K562 (cell line): ENCODE measurements around the gene DDX5. TPM values are rescaled to one million over a fixed set of nuclear protein-coding genes. Genes with fewer than 3 reads are reported as not detected.
A peak's percentile ranks its signal among the peaks of the same experiment; 100 is the strongest.

Experiments used
- ARID2 ChIP-seq: fragments of 450-650 bp; IDR thresholded peaks from 2 replicates; pipeline ENCODE4 v1.6.1; 2017; ENCODE audit warnings: antibody characterized with exemption, mild to moderate bottlenecking
- CBFA2T3 ChIP-seq: fragments of 450-650 bp; IDR thresholded peaks from 2 replicates; pipeline ENCODE4 v1.6.1; 2017
- ESRRB ChIP-seq: fragments of 250-450 bp; sonication (Bioruptor Pico); IDR thresholded peaks from 2 replicates; pipeline ENCODE4 v1.5.0; 2020; ENCODE audit warnings: mild to moderate bottlenecking, moderate library complexity, borderline replicate concordance
- HDAC1 ChIP-seq, 2 experiments: fragments of 450-650 bp; IDR thresholded peaks; 2 replicates each; pipeline ENCODE4 v1.6.1; 2016 to 2017; ENCODE audit warnings: inconsistent platforms in 1 of 2, mild to moderate bottlenecking in 1 of 2, moderate library complexity in 1 of 2
- PRMT5 ChIP-seq: sonication (generic); formaldehyde crosslinking; IDR thresholded peaks from 2 replicates; pipeline ENCODE4 v1.5.0; 2020; ENCODE audit warnings: missing genetic modification reagents
- PTBP1 ChIP-seq: fragments of 200-400 bp; formaldehyde crosslinking; IDR thresholded peaks from 2 replicates; pipeline ENCODE4 v1.6.1; 2017; ENCODE audit warnings: low read depth, low read length
- RBM39 ChIP-seq: fragments of 200-400 bp; formaldehyde crosslinking; optimal IDR thresholded peaks from 2 replicates; pipeline ENCODE3; 2018; ENCODE audit warnings: low read depth, low read length
- SETDB1 ChIP-seq: IDR thresholded peaks from one replicate; pipeline ENCODE4 v1.6.1; 2012; ENCODE audit warnings: low read length, control low read depth, inconsistent platforms
- STAT5A ChIP-seq: IDR thresholded peaks from 2 replicates; pipeline ENCODE4 v1.6.1; 2012; ENCODE audit warnings: low read length, inconsistent platforms, borderline replicate concordance
- TCF3 ChIP-seq: sonication (generic); formaldehyde crosslinking; IDR thresholded peaks from 2 replicates; pipeline ENCODE4 v1.4.0; 2020; ENCODE audit warnings: mild to moderate bottlenecking, missing genetic modification reagents
- ZNF3 ChIP-seq: fragments of 250-450 bp; sonication (Bioruptor Pico); IDR thresholded peaks from 2 replicates; pipeline ENCODE4 v1.5.0; 2021; ENCODE audit warnings: mild to moderate bottlenecking, moderate library complexity
- ZNF324 ChIP-seq: fragments of 250-450 bp; sonication (Bioruptor Pico); IDR thresholded peaks from 2 replicates; pipeline ENCODE4 v1.4.0; 2020; ENCODE audit warnings: mild to moderate bottlenecking
- ZZZ3 ChIP-seq: fragments of 450-650 bp; IDR thresholded peaks from 2 replicates; pipeline ENCODE4 v1.6.1; 2016; ENCODE audit warnings: antibody characterized with exemption, mild to moderate bottlenecking, moderate library complexity
- polyA plus RNA-seq, 8 experiments: library from polyadenylated mRNA; depleted of rRNA in 4 of 8; stranded (reverse) in 5 of 8; unstranded in 3 of 8; fragments of >200 nt; fragmentation: Nextera tagmentation in 2 of 8; fragmentation: Illumina TruSeq in 1 of 8; extraction: Ambion mirVana in 2 of 8; extraction: Trizol in 1 of 8; gene quantifications; 2 replicates each; pipeline versions ENCODE4 v1.2.1 to v1.2.3, GENCODE V29; 2011 to 2014; ENCODE audit warnings: inconsistent platforms in 1 of 8, missing spikeins in 1 of 8
- total RNA-seq, 7 experiments: library from RNA; depleted of rRNA in 6 of 7; stranded (reverse); fragments of >200 nt in 6 of 7; fragmentation: Illumina TruSeq in 2 of 7; extraction: Trizol in 2 of 7; gene quantifications; 2 replicates each; pipeline versions ENCODE4 v1.2.1 to v1.2.3, GENCODE V29; 2011 to 2021; ENCODE audit warnings: low replicate concordance in 1 of 7
- TF ChIP-seq, protein P1 (sequence below): IDR thresholded peaks from 2 replicates; pipeline ENCODE4 v1.6.1; 2012; ENCODE audit warnings: low read depth, low read length, improper control_type of control experiment, borderline replicate concordance
- TF ChIP-seq, protein P2 (sequence below): fragments of 450-650 bp; IDR thresholded peaks from 2 replicates; pipeline ENCODE4 v1.6.1; 2018; ENCODE audit not compliant: partially characterized antibody
- TF ChIP-seq, protein P3 (sequence below), 2 experiments: fragments of 450-650 bp; formaldehyde crosslinking in 1 of 2; IDR thresholded peaks; 2 replicates each; pipeline versions ENCODE4 v1.4.0 to v1.6.1; 2014 to 2020; ENCODE audit warnings: mild to moderate bottlenecking in 2 of 2, borderline replicate concordance in 1 of 2, low read depth in 1 of 2

The DDX5 gene
- total and polyA plus RNA-seq, 9 of the 15 experiments (the other 6 are each of a cell fraction or from before 2014, with no cell fraction given) = 306 to 1,639 (median 604) TPM

DNA sequence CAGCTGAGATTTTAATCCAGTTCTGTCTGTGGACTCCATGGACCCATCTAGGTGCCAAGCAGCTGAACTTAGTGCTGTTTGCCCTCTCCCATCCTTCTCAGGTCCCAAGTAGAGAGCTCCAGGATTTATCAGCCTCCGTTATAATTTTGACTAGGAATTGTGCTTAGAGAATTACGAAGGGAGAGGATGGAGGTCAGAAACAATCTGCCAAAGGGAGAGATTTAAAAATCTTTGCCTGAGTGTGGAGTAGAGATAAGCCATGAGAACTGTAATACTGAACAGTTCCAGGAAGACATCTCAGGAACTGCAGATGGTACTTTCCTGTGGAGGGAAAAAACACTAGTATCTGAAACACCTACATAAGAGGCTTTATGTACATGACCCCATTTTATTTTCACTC is 27.7 kb upstream of the DDX5 start (continued):
- TF ChIP-seq, protein P1, sequence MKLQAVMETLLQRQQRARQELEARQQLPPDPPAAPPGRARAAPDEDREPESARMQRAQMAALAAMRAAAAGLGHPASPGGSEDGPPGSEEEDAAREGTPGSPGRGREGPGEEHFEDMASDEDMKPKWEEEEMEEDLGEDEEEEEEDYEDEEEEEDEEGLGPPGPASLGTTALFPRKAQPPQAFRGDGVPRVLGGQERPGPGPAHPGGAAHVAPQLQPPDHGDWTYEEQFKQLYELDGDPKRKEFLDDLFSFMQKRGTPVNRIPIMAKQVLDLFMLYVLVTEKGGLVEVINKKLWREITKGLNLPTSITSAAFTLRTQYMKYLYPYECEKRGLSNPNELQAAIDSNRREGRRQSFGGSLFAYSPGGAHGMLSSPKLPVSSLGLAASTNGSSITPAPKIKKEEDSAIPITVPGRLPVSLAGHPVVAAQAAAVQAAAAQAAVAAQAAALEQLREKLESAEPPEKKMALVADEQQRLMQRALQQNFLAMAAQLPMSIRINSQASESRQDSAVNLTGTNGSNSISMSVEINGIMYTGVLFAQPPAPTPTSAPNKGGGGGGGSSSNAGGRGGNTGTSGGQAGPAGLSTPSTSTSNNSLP = no peak
- peak; percentile 97 to 100 for TF ChIP-seq HDAC1 (IDR thresholded peaks at IDR 0.05)
- no peak for TF ChIP-seq RBM39
- TF ChIP-seq CBFA2T3 = peak; percentile 93
- peak; percentile 87 for TF ChIP-seq TCF3 (CRISPR knock-in tag)
- no peak for TF ChIP-seq ARID2
- no peak for TF ChIP-seq PRMT5 (CRISPR knock-in tag)
- no peak for TF ChIP-seq ESRRB (CRISPR knock-in tag)
- TF ChIP-seq PTBP1 = no peak
- no peak for TF ChIP-seq ZNF324 (CRISPR knock-in tag)
- TF ChIP-seq ZZZ3 = 0 out of 2 replicates have a peak, but pooled peaks have one; percentile 52
- no peak for TF ChIP-seq SETDB1
- no peak for TF ChIP-seq ZNF3 (CRISPR knock-in tag)
- TF ChIP-seq, protein P2, sequence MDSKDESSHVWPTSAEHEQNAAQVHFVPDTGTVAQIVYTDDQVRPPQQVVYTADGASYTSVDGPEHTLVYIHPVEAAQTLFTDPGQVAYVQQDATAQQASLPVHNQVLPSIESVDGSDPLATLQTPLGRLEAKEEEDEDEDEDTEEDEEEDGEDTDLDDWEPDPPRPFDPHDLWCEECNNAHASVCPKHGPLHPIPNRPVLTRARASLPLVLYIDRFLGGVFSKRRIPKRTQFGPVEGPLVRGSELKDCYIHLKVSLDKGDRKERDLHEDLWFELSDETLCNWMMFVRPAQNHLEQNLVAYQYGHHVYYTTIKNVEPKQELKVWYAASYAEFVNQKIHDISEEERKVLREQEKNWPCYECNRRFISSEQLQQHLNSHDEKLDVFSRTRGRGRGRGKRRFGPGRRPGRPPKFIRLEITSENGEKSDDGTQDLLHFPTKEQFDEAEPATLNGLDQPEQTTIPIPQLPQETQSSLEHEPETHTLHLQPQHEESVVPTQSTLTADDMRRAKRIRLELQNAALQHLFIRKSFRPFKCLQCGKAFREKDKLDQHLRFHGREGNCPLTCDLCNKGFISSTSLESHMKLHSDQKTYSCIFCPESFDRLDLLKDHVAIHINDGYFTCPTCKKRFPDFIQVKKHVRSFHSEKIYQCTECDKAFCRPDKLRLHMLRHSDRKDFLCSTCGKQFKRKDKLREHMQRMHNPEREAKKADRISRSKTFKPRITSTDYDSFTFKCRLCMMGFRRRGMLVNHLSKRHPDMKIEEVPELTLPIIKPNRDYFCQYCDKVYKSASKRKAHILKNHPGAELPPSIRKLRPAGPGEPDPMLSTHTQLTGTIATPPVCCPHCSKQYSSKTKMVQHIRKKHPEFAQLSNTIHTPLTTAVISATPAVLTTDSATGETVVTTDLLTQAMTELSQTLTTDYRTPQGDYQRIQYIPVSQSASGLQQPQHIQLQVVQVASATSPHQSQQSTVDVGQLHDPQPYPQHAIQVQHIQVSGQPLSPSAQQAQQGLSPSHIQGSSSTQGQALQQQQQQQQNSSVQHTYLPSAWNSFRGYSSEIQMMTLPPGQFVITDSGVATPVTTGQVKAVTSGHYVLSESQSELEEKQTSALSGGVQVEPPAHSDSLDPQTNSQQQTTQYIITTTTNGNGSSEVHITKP = peak; percentile 79
- TF ChIP-seq, protein P3, sequence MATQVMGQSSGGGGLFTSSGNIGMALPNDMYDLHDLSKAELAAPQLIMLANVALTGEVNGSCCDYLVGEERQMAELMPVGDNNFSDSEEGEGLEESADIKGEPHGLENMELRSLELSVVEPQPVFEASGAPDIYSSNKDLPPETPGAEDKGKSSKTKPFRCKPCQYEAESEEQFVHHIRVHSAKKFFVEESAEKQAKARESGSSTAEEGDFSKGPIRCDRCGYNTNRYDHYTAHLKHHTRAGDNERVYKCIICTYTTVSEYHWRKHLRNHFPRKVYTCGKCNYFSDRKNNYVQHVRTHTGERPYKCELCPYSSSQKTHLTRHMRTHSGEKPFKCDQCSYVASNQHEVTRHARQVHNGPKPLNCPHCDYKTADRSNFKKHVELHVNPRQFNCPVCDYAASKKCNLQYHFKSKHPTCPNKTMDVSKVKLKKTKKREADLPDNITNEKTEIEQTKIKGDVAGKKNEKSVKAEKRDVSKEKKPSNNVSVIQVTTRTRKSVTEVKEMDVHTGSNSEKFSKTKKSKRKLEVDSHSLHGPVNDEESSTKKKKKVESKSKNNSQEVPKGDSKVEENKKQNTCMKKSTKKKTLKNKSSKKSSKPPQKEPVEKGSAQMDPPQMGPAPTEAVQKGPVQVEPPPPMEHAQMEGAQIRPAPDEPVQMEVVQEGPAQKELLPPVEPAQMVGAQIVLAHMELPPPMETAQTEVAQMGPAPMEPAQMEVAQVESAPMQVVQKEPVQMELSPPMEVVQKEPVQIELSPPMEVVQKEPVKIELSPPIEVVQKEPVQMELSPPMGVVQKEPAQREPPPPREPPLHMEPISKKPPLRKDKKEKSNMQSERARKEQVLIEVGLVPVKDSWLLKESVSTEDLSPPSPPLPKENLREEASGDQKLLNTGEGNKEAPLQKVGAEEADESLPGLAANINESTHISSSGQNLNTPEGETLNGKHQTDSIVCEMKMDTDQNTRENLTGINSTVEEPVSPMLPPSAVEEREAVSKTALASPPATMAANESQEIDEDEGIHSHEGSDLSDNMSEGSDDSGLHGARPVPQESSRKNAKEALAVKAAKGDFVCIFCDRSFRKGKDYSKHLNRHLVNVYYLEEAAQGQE (IDR thresholded peaks at IDR 0.05; ENCODE audit: borderline replicate concordance) = no peak
- TF ChIP-seq, protein P3 (CRISPR knock-in tag; IDR thresholded peaks at IDR 0.05; ENCODE audit: low read depth) = no peak
- peak; percentile 86; the same call in 1 of the 2 replicates for TF ChIP-seq STAT5A
